H9 (cell line): ENCODE data around the gene C16orf90. TPM values are rescaled to one million over a fixed set of nuclear protein-coding genes. Genes with fewer than 3 reads are reported as not detected.

ENCODE experiments used
- DNase-seq: peaks from one replicate; pipeline ENCODE4 v3.0.0-alpha.2; 2017
- H2AFZ ChIP-seq: one replicate; pipeline ENCODE4 v1.6.1; 2013; ENCODE audit warnings: mild to moderate bottlenecking, low read length, control low read depth, moderate library complexity
- H2AK5ac ChIP-seq: 2 replicates; pipeline ENCODE4 v1.6.1; 2013; ENCODE audit warnings: low read length, control low read depth, mixed read lengths; ENCODE audit not compliant: insufficient read length
- H2BK120ac ChIP-seq: one replicate; pipeline ENCODE4 v1.6.1; 2013; ENCODE audit warnings: low read depth, mild to moderate bottlenecking, low read length, control low read depth, inconsistent platforms; ENCODE audit not compliant: poor library complexity, severe bottlenecking
- H2BK12ac ChIP-seq: 2 replicates; pipeline ENCODE4 v1.6.1; 2013; ENCODE audit warnings: low read length, control low read depth, mixed read lengths, low read depth; ENCODE audit not compliant: insufficient read length
- H2BK15ac ChIP-seq: 2 replicates; pipeline ENCODE4 v1.6.1; 2013; ENCODE audit warnings: low read depth, low read length, control low read depth
- H2BK20ac ChIP-seq: one replicate; pipeline ENCODE4 v1.6.1; 2013; ENCODE audit warnings: low read depth, mild to moderate bottlenecking, low read length, control low read depth, inconsistent platforms; ENCODE audit not compliant: poor library complexity, severe bottlenecking
- H2BK5ac ChIP-seq: 2 replicates; pipeline ENCODE4 v1.6.1; 2013; ENCODE audit warnings: low read length, control low read depth, mixed read lengths; ENCODE audit not compliant: insufficient read length
- H3K14ac ChIP-seq: 2 replicates; pipeline ENCODE4 v1.6.1; 2013; ENCODE audit warnings: low read length, control low read depth; ENCODE audit not compliant: insufficient read depth
- H3K18ac ChIP-seq: 2 replicates; pipeline ENCODE4 v1.6.1; 2013; ENCODE audit warnings: low read depth, mild to moderate bottlenecking, mixed read lengths, low read length, control low read depth; ENCODE audit not compliant: insufficient read length
- H3K23ac ChIP-seq: 2 replicates; pipeline ENCODE4 v1.6.1; 2013; ENCODE audit warnings: low read length, control low read depth, mixed read lengths, low read depth; ENCODE audit not compliant: insufficient read length
- H3K23me2 ChIP-seq: 2 replicates; pipeline ENCODE4 v1.6.1; 2013; ENCODE audit warnings: low read depth, mild to moderate bottlenecking, mixed read lengths, low read length, control low read depth; ENCODE audit not compliant: insufficient read length, poor library complexity, severe bottlenecking
- H3K27ac ChIP-seq: 2 replicates; pipeline ENCODE4 v1.5.1; 2013; ENCODE audit warnings: low read length, control low read depth, mixed read lengths, low read depth; ENCODE audit not compliant: insufficient read length
- H3K27me3 ChIP-seq: 2 replicates; pipeline ENCODE4 v1.6.1; 2013; ENCODE audit warnings: low read length, control low read depth, inconsistent platforms; ENCODE audit not compliant: insufficient read depth
- H3K4ac ChIP-seq: 2 replicates; pipeline ENCODE4 v1.6.1; 2013; ENCODE audit warnings: low read depth, mild to moderate bottlenecking, control low read depth, inconsistent platforms, low read length, moderate library complexity
- H3K4me1 ChIP-seq: 2 replicates; pipeline ENCODE4 v1.6.1; 2013; ENCODE audit warnings: low read length, control low read depth, inconsistent platforms; ENCODE audit not compliant: insufficient read depth
- H3K4me2 ChIP-seq: 2 replicates; pipeline ENCODE4 v1.6.1; 2013; ENCODE audit warnings: low read length, control low read depth, mixed read lengths; ENCODE audit not compliant: insufficient read length, insufficient read depth
- H3K56ac ChIP-seq: 2 replicates; pipeline ENCODE4 v1.6.1; 2013; ENCODE audit warnings: low read depth, mild to moderate bottlenecking, mixed read lengths, low read length, control low read depth; ENCODE audit not compliant: insufficient read length
- H3K79me1 ChIP-seq: 2 replicates; pipeline ENCODE4 v1.6.1; 2013; ENCODE audit warnings: low read depth, mild to moderate bottlenecking, moderate library complexity, low read length, control low read depth, inconsistent platforms; ENCODE audit not compliant: insufficient read depth, poor library complexity, severe bottlenecking
- H3K79me2 ChIP-seq: 2 replicates; pipeline ENCODE4 v1.6.1; 2013; ENCODE audit warnings: low read length, control low read depth, inconsistent platforms; ENCODE audit not compliant: insufficient read depth
- H3K9ac ChIP-seq: 2 replicates; pipeline ENCODE4 v1.6.1; 2013; ENCODE audit warnings: low read length, control low read depth, mixed read lengths; ENCODE audit not compliant: insufficient read length; ENCODE audit errors: extremely low read depth
- H3K9me3 ChIP-seq: one replicate; pipeline ENCODE4 v1.6.1; 2013; ENCODE audit warnings: low read depth, low read length, inconsistent platforms; ENCODE audit not compliant: control insufficient read depth
- H3T11ph ChIP-seq: one replicate; pipeline ENCODE4 v1.6.1; 2013; ENCODE audit warnings: mild to moderate bottlenecking, low read length, control low read depth, inconsistent platforms
- H4K20me1 ChIP-seq: one replicate; pipeline ENCODE4 v1.6.1; 2013; ENCODE audit not compliant: control insufficient read depth, insufficient read length, insufficient read depth
- H4K5ac ChIP-seq: 2 replicates; pipeline ENCODE4 v1.6.1; 2013; ENCODE audit warnings: low read depth, mild to moderate bottlenecking, mixed read lengths, low read length, control low read depth; ENCODE audit not compliant: insufficient read length
- H4K8ac ChIP-seq: replicated peaks from 2 replicates; pipeline ENCODE4 v1.6.1; 2013; ENCODE audit warnings: low read length, control low read depth, mixed read lengths, low read depth; ENCODE audit not compliant: insufficient read length
- H4K91ac ChIP-seq: 2 replicates; pipeline ENCODE4 v1.6.1; 2013; ENCODE audit warnings: low read depth, mild to moderate bottlenecking, moderate library complexity, mixed read lengths, low read length, control low read depth; ENCODE audit not compliant: insufficient read length
- H3K27ac Mint-ChIP-seq, 3 experiments: 2 replicates in 2 of 3; 3 replicates in 1 of 3; pipeline ENCODE4 v1.8.0; 2020 to 2021; ENCODE audit warnings: mixed read lengths in 3 of 3, mild to moderate bottlenecking in 1 of 3, moderate library complexity in 1 of 3
- H3K27me3 Mint-ChIP-seq: 2 replicates; pipeline ENCODE4 v1.8.0; 2021; ENCODE audit warnings: low read depth, mild to moderate bottlenecking, moderate library complexity, mixed read lengths
- H3K36me3 Mint-ChIP-seq, 3 experiments: 2 replicates in 2 of 3; 3 replicates in 1 of 3; pipeline ENCODE4 v1.8.0; 2020 to 2021; ENCODE audit warnings: low read depth in 3 of 3, mixed read lengths in 3 of 3; ENCODE audit not compliant: insufficient read depth in 1 of 3
- H3K4me1 Mint-ChIP-seq, 2 experiments: 2 replicates each; pipeline ENCODE4 v1.8.0; 2020; ENCODE audit warnings: mixed read lengths in 2 of 2
- H3K4me3 Mint-ChIP-seq, 2 experiments: 2 replicates in 1 of 2; 3 replicates in 1 of 2; pipeline ENCODE4 v1.8.0; 2020 to 2021; ENCODE audit warnings: mild to moderate bottlenecking in 2 of 2, mixed read lengths in 2 of 2, moderate library complexity in 1 of 2
- H3K9me3 Mint-ChIP-seq, 2 experiments: 2 replicates in 1 of 2; 3 replicates in 1 of 2; pipeline ENCODE4 v1.8.0; 2020; ENCODE audit warnings: mild to moderate bottlenecking in 2 of 2, mixed read lengths in 2 of 2, moderate library complexity in 1 of 2
- CTCF ChIP-seq: fragments of 200-600 bp; sonication (generic); conservative IDR thresholded peaks from 3 replicates; pipeline ENCODE4 v1.8.0; 2021; ENCODE audit warnings: antibody characterized with exemption, mild to moderate bottlenecking
- WGBS: extraction: QIAGEN DNeasy Blood & Tissue Kit; methylation state at CpG from one replicate; pipeline ENCODE4 v1.1.7; 2013; ENCODE audit warnings: missing lambda C conversion rate, low lambda C conversion rate, mixed read lengths; ENCODE audit not compliant: insufficient read length; ENCODE audit errors: extremely low coverage; 5-methylcytosine and 5-hydroxymethylcytosine counted together
- total RNA-seq: library from RNA; stranded (reverse); gene quantifications from 2 replicates; pipeline ENCODE4 v1.2.1, GENCODE V29; 2021

C16orf90 gene
- total RNA-seq, 1 experiment from 2014 or later, result not detected

GRCh38 chr16:3468501-3468900 is 26.8 kb downstream of the C16orf90 start:
- no CpG with 5 or more reads among the region's 15 CpGs for WGBS
- DNase-seq, result peak; percentile 64
- no peak for TF ChIP-seq CTCF
- no peak overlapping the region for H2BK15ac ChIP-seq
- no peak overlapping the region for H2BK5ac ChIP-seq
- H3K23me2 ChIP-seq, result no peaks in the 10 kb centered on the region
- H3K4me2 ChIP-seq, result no peak overlapping the region
- Mint-ChIP-seq H3K36me3 (peaks cover 13 to 24% (median 15%) of the 10 kb centered on the region in 3 experiments; a peak in 5 of 7 replicates), H3K27me3 (no peaks in the 10 kb centered on the region), H3K27ac (peak overlapping the region; percentile 16 to 93 (median 82); a peak in 6 of 7 replicates), H3K4me3 (peak overlapping the region in 1 of 2 experiments; percentile 52; a peak in 1 of 5 replicates), H3K9me3 (no peaks in the 10 kb centered on the region), H3K4me1 (peaks cover 35 to 40% of the 10 kb centered on the region in 2 experiments)
- H3K56ac ChIP-seq, result no peak overlapping the region
- no peak overlapping the region for H3K9ac ChIP-seq
- no peaks in the 10 kb centered on the region for H3K27me3 ChIP-seq
- H3K27ac ChIP-seq, result no peak overlapping the region
- no peak overlapping the region for H3K23ac ChIP-seq
- H3T11ph ChIP-seq, result no peak overlapping the region
- no peak overlapping the region for H2AFZ ChIP-seq
- no peak overlapping the region for H2BK20ac ChIP-seq
- no peak overlapping the region for H4K8ac ChIP-seq
- no peak overlapping the region for H4K5ac ChIP-seq
- H3K79me1 ChIP-seq, result peaks cover 15% of the 10 kb centered on the region
- no peaks in the 10 kb centered on the region for H3K9me3 ChIP-seq
- no peak overlapping the region for H4K91ac ChIP-seq
- H3K4me1 ChIP-seq, result no peaks in the 10 kb centered on the region; the same call in 1 of the 2 replicates
- H2AK5ac ChIP-seq, result no peak overlapping the region
- H3K14ac ChIP-seq, result no peak overlapping the region
- no peak overlapping the region for H3K18ac ChIP-seq
- no peaks in the 10 kb centered on the region for H4K20me1 ChIP-seq
- no peak overlapping the region for H2BK120ac ChIP-seq
- no peak overlapping the region for H2BK12ac ChIP-seq
- H3K4ac ChIP-seq, result no peak overlapping the region
- H3K79me2 ChIP-seq, result peaks cover 36% of the 10 kb centered on the region; the same call in 1 of the 2 replicates
